ENCODE data around the gene ITGA11. TPM values are rescaled to one million over a fixed set of nuclear protein-coding genes. Genes with fewer than 3 reads are reported as not detected.
A peak's percentile ranks its signal among the peaks of the same experiment; 100 is the strongest.

The ITGA11 gene
- total and polyA plus RNA-seq, 2 of the 13 experiments (the other 11 are each of a cell fraction or from before 2014, with no cell fraction given): not detected

- TF ChIP-seq ZNF142 (CRISPR knock-in tag; IDR thresholded peaks at IDR 0.05): no peak
- no peak for TF ChIP-seq NR2F2 (IDR thresholded peaks at IDR 0.05; ENCODE audit: borderline replicate concordance, low read depth)
Measured at GRCh38 chr15:68275165-68275746, 156.7 kb downstream of the ITGA11 start (continued).

- Histone ChIP-seq H3K4me2 (ENCODE audit: low read depth, low read length) (peak overlapping the region; percentile 97; the same call in 1 of the 2 replicates), H3K4me1 (ENCODE audit: insufficient read depth, low read length) (peaks cover 66% of the 10 kb centered on the region), H3K4me3 (replicated peaks in 1 of 3; ENCODE audit: insufficient read depth in 1 of 3, low read depth in 2 of 3, low read length in 3 of 3) (no peak overlapping the region), H3K9me3 (ENCODE audit: low read length) (no peaks in the 10 kb centered on the region), H3K27ac (ENCODE audit: extremely low read length, insufficient read depth, low read length) (no peak overlapping the region), H3K79me2 (ENCODE audit: insufficient read depth, low read length) (peaks cover 13% of the 10 kb centered on the region), H2AFZ (ENCODE audit: low read length) (no peak overlapping the region), H3K9ac (ENCODE audit: insufficient read depth, low read depth, low read length) (no peak overlapping the region), H3K36me3 (replicated peaks in 1 of 2; ENCODE audit: control insufficient read depth in 1 of 2, insufficient read depth in 2 of 2, low read length in 2 of 2) (no peaks in the 10 kb centered on the region), H3K27me3 (ENCODE audit: control insufficient read depth in 1 of 2, insufficient read depth in 2 of 2, low read length in 2 of 2) (no peaks in the 10 kb centered on the region; a peak in 1 of 5 replicates), H4K20me1 (ENCODE audit: insufficient read depth, low read length) (peaks cover 6% of the 10 kb centered on the region)
- TF ChIP-seq ARID2 (CRISPR knock-in tag; IDR thresholded peaks at IDR 0.05; ENCODE audit: borderline replicate concordance) (0 out of 2 replicates have a peak, but pooled peaks have one; percentile 29), NFE2L1 (CRISPR knock-in tag; IDR thresholded peaks at IDR 0.05; ENCODE audit: borderline replicate concordance) (no peak), TARDBP (CRISPR knock-in tag; IDR thresholded peaks at IDR 0.05) (no peak), MAFK (conservative IDR thresholded peaks at IDR 0.05 in 1 of 2, IDR thresholded peaks at IDR 0.05 in 1 of 2; ENCODE audit: low read length in 2 of 2) (peak; percentile 41 to 53; a peak in 3 of 4 replicates), ZBTB7B (CRISPR knock-in tag; IDR thresholded peaks at IDR 0.05) (no peak), ZNF430 (CRISPR knock-in tag; IDR thresholded peaks at IDR 0.05) (no peak), MAFF (IDR thresholded peaks at IDR 0.05; ENCODE audit: low read depth, low read length) (peak; percentile 51; the same call in 1 of the 2 replicates)
- TF ChIP-seq, protein P1, sequence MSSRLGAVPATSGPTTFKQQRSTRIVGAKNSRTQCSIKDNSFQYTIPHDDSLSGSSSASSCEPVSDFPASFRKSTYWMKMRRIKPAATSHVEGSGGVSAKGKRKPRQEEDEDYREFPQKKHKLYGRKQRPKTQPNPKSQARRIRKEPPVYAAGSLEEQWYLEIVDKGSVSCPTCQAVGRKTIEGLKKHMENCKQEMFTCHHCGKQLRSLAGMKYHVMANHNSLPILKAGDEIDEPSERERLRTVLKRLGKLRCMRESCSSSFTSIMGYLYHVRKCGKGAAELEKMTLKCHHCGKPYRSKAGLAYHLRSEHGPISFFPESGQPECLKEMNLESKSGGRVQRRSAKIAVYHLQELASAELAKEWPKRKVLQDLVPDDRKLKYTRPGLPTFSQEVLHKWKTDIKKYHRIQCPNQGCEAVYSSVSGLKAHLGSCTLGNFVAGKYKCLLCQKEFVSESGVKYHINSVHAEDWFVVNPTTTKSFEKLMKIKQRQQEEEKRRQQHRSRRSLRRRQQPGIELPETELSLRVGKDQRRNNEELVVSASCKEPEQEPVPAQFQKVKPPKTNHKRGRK (CRISPR knock-in tag; IDR thresholded peaks at IDR 0.05): no peak
- no peak for DNase-seq (ENCODE audit: low spot score)
- CTCF ChIA-PET (ENCODE audit: low intra/inter-chr PET ratio, low total read pairs): no interaction called here
- no peak for ATAC-seq
- WGBS (ENCODE audit: low lambda C conversion rate): 35% methylated on average over 5 of the region's 5 CpGs
- intact Hi-C loops (cut with micrococcal nuclease; ENCODE audit: unreplicated experiment): no loop called here
- POLR2A ChIA-PET: no interaction called here
- FAIRE-seq: no peak
- BruUV-seq (replicated peaks): no TSS peak
- in situ Hi-C loops (cut with HindIII; ENCODE audit: extremely low pct_ligation_motif_present, low pct_unique_long_range_greater_than_20kb): no loop called here
Measured at GRCh38 chr15:68274201-68274848, 157.6 kb downstream of the ITGA11 start.
